GM19397 (cell line): Measurements from ENCODE around the gene PICK1.
"Not testable (repeated sequence)": the region's sequence is repeated elsewhere in the genome, so short reads cannot be mapped to it uniquely, and the experiment has no call there.

Source experiments
- ATAC-seq: cut with Tn5 transposase; IDR thresholded peaks from one replicate; pipeline ENCODE4 v1.9.1; 2021; ENCODE audit warnings: mild to moderate bottlenecking, moderate library complexity; ENCODE audit not compliant: unreplicated experiment

PICK1 gene

GRCh38 chr22:38030311-38031133 lies 26.7 kb upstream of the PICK1 start:
- ATAC-seq, result no peak

GRCh38 chr22:38031491-38031890 lies 25.7 kb upstream of the PICK1 start:
- ATAC-seq, result no peak

- no peak for ATAC-seq
These were observed 24.3 kb upstream of the PICK1 start for GRCh38 chr22:38032681-38033521.

GRCh38 chr22:38033522-38034277 lies 23.5 kb upstream of the PICK1 start:
- ATAC-seq, result no peak

GRCh38 chr22:38034278-38034882 lies 22.8 kb upstream of the PICK1 start:
- ATAC-seq, result no peak

GRCh38 chr22:38034884-38035529 lies 22.2 kb upstream of the PICK1 start:
- ATAC-seq, result no peak

GRCh38 chr22:38035530-38035885 lies 21.7 kb upstream of the PICK1 start:
- no peak for ATAC-seq

- ATAC-seq, result no peak
These were observed 20.7 kb upstream of the PICK1 start for GRCh38 chr22:38036392-38037062.

- ATAC-seq, result not testable (repeated sequence)
These were observed 19.6 kb upstream of the PICK1 start for GRCh38 chr22:38037367-38038150.

GRCh38 chr22:38038426-38038825 lies 18.8 kb upstream of the PICK1 start:
- no peak for ATAC-seq

- no peak for ATAC-seq
These were observed 18.1 kb upstream of the PICK1 start for GRCh38 chr22:38038890-38039812.

- ATAC-seq, result no peak
These were observed 16.0 kb upstream of the PICK1 start for GRCh38 chr22:38040953-38041759.

- ATAC-seq, result no peak
These were observed 15.3 kb upstream of the PICK1 start for GRCh38 chr22:38041760-38042487.

- no peak for ATAC-seq
These were observed 14.8 kb upstream of the PICK1 start for GRCh38 chr22:38042488-38042790.

- no peak for ATAC-seq
These were observed 13.8 kb upstream of the PICK1 start for GRCh38 chr22:38043151-38044039.
